ENCODE results near the gene CYP27C1.

The CYP27C1 gene

GRCh38 chr2:127191331-127192219 is 28.5 kb downstream of the CYP27C1 start:
- no peak for DNase-seq

- no peak for DNase-seq
These were observed 31.3 kb downstream of the CYP27C1 start for GRCh38 chr2:127188797-127189196.

GRCh38 chr2:127187831-127188230 is 32.3 kb downstream of the CYP27C1 start:
- DNase-seq = no peak

- DNase-seq = no peak
These were observed 32.9 kb downstream of the CYP27C1 start for GRCh38 chr2:127187081-127187775.

GRCh38 chr2:127185705-127186104 is 34.4 kb downstream of the CYP27C1 start:
- no peak for DNase-seq

GRCh38 chr2:127185093-127185492 is 35.0 kb downstream of the CYP27C1 start:
- DNase-seq = peak; percentile 23 to 32

GRCh38 chr2:127183771-127184170 is 36.3 kb downstream of the CYP27C1 start:
- DNase-seq = no peak

- no peak for DNase-seq
These were observed 37.3 kb downstream of the CYP27C1 start for GRCh38 chr2:127182626-127183458.

GRCh38 chr2:127181851-127182250 is 38.2 kb downstream of the CYP27C1 start:
- no peak for DNase-seq

- no peak for DNase-seq
These were observed 40.3 kb downstream of the CYP27C1 start for GRCh38 chr2:127179766-127180165.

GRCh38 chr2:127177617-127178263 is 42.4 kb downstream of the CYP27C1 start:
- no peak for DNase-seq

GRCh38 chr2:127176371-127177311 is 43.5 kb downstream of the CYP27C1 start:
- no peak for DNase-seq

- DNase-seq = no peak
These were observed 44.2 kb downstream of the CYP27C1 start for GRCh38 chr2:127175751-127176354.

- DNase-seq = no peak
These were observed 44.9 kb downstream of the CYP27C1 start for GRCh38 chr2:127175041-127175721.

- no peak for DNase-seq
These were observed 45.5 kb downstream of the CYP27C1 start for GRCh38 chr2:127174640-127175039.

GRCh38 chr2:127174136-127174535 is 46.0 kb downstream of the CYP27C1 start:
- peak in 1 of 2 experiments; percentile 25 for DNase-seq

- DNase-seq = no peak
These were observed 47.0 kb downstream of the CYP27C1 start for GRCh38 chr2:127173057-127173456.

GRCh38 chr2:127172306-127172705 is 47.8 kb downstream of the CYP27C1 start:
- DNase-seq = no peak

GRCh38 chr2:127170452-127171197 is 49.5 kb downstream of the CYP27C1 start:
- no peak for DNase-seq

GRCh38 chr2:127170021-127170420 is 50.1 kb downstream of the CYP27C1 start:
- no peak for DNase-seq
